GM12878 (cell line): ENCODE measurements around the gene BNC2. TPM values are rescaled to one million over a fixed set of nuclear protein-coding genes. Genes with fewer than 3 reads are reported as not detected.

Experiments used
- ATAC-seq: fragments of 200-7000 bp; cut with Tn5 transposase; 3 replicates; pipeline ENCODE4 v1.9.1; 2020; ENCODE audit warnings: mild to moderate bottlenecking, moderate library complexity
- BruUV-seq: library from RNA; stranded (reverse); fragments of 400-500 nt; replicated peaks from 2 replicates; lab custom pipeline; 2021; lab: Mats Ljungman, UMichigan
- CTCF ChIA-PET: fragments of 300-600 bp; sonication (Branson Sonifier 250); formaldehyde crosslinking; extraction: SDS; loops from one replicate; lab custom pipeline; 2021; ENCODE audit warnings: inconsistent platforms; lab: Yijun Ruan, JAX
- POLR2A ChIA-PET: fragments of 350-600 bp; formaldehyde crosslinking; extraction: SDS; loops from one replicate; lab custom pipeline; 2021; ENCODE audit warnings: inconsistent platforms; lab: Charles Lee
- RAD21 ChIA-PET: fragments of 300-600 bp; sonication (Branson Sonifier 250); formaldehyde crosslinking; loops from one replicate; lab custom pipeline; 2023; ENCODE audit warnings: antibody characterized with exemption; ENCODE audit not compliant: unreplicated experiment; lab: Charles Lee
- SMC1A ChIA-PET: fragments of 300-600 bp; sonication (Branson Sonifier 250); formaldehyde crosslinking; loops from one replicate; lab custom pipeline; 2023; ENCODE audit not compliant: unreplicated experiment, uncharacterized antibody; lab: Charles Lee
- DNase-seq: peaks from one replicate; pipeline ENCODE4 v3.0.0-alpha.2; 2011; ENCODE audit warnings: low read depth, low spot score
- FAIRE-seq: peaks from 3 replicates; lab custom pipeline; 2011; peaks lifted over from hg19 to GRCh38; lab: Jason Lieb, UNC
- H2AFZ ChIP-seq: 2 replicates; pipeline ENCODE4 v1.6.0; 2011; ENCODE audit warnings: low read depth, low read length, control low read depth; ENCODE audit not compliant: control insufficient read depth
- H3K27ac ChIP-seq: 2 replicates; pipeline ENCODE4 v1.5.1; 2011; ENCODE audit warnings: control low read depth; ENCODE audit not compliant: control insufficient read depth, insufficient read depth
- H3K27me3 ChIP-seq, 2 experiments: replicated peaks in 1 of 2; 2 replicates each; pipeline versions ENCODE4 v1.6.0 to v1.6.1; 2011; ENCODE audit warnings: low read length in 1 of 2; ENCODE audit not compliant: control insufficient read depth in 2 of 2, insufficient read depth in 2 of 2
- H3K36me3 ChIP-seq, 2 experiments: 2 replicates each; pipeline ENCODE4 v1.5.1; 2011; ENCODE audit warnings: low read length in 1 of 2; ENCODE audit not compliant: control insufficient read depth in 2 of 2, insufficient read depth in 2 of 2
- H3K4me1 ChIP-seq: 2 replicates; pipeline ENCODE4 v1.6.1; 2011; ENCODE audit warnings: mild to moderate bottlenecking, low read length, moderate library complexity, mixed read lengths; ENCODE audit not compliant: control insufficient read depth, insufficient read depth
- H3K4me2 ChIP-seq: 2 replicates; pipeline ENCODE4 v1.6.0; 2011; ENCODE audit warnings: control low read depth; ENCODE audit not compliant: control insufficient read depth, insufficient read depth
- H3K4me3 ChIP-seq: fragments of 200-600 bp; sonication (generic); 2 replicates; pipeline ENCODE4 v1.5.1; 2016
- H3K79me2 ChIP-seq: 2 replicates; pipeline ENCODE4 v1.6.0; 2011; ENCODE audit warnings: low read length; ENCODE audit not compliant: control insufficient read depth, insufficient read depth
- H3K9ac ChIP-seq: 2 replicates; pipeline ENCODE4 v1.8.0; 2011; ENCODE audit warnings: low read length, control low read depth, mixed read lengths; ENCODE audit not compliant: control insufficient read depth, insufficient read depth
- H3K9me3 ChIP-seq: replicated peaks from 3 replicates; pipeline ENCODE4 v1.5.1; 2011; ENCODE audit warnings: mild to moderate bottlenecking, low read length; ENCODE audit not compliant: control insufficient read depth, insufficient read depth
- H4K20me1 ChIP-seq: 2 replicates; pipeline ENCODE4 v1.6.0; 2011; ENCODE audit not compliant: control insufficient read depth, insufficient read depth
- CBFB ChIP-seq: IDR thresholded peaks from 2 replicates; pipeline ENCODE4 v1.6.1; 2016; ENCODE audit warnings: antibody characterized with exemption, low read depth
- CBX3 ChIP-seq: fragments of 200-600 bp; sonication (generic); IDR thresholded peaks from 2 replicates; pipeline ENCODE4 v1.6.1; 2016; ENCODE audit warnings: low read depth, borderline replicate concordance
- DPF2 ChIP-seq: fragments of 450-650 bp; IDR thresholded peaks from 2 replicates; pipeline ENCODE4 v1.6.1; 2017; ENCODE audit warnings: mild to moderate bottlenecking
- KAT2A ChIP-seq: conservative IDR thresholded peaks from 2 replicates; pipeline ENCODE4 v1.6.1; 2011; ENCODE audit warnings: low read depth, low read length; ENCODE audit not compliant: control insufficient read depth
- KDM1A ChIP-seq: fragments of 200-600 bp; sonication (generic); IDR thresholded peaks from 2 replicates; pipeline ENCODE4 v1.6.1; 2016; ENCODE audit warnings: borderline replicate concordance
- RCOR1 ChIP-seq: conservative IDR thresholded peaks from 2 replicates; pipeline ENCODE4 v1.6.1; 2012; ENCODE audit warnings: low read depth, low read length, improper control_type of control experiment
- SIX5 ChIP-seq: IDR thresholded peaks from 2 replicates; pipeline ENCODE4 v1.6.1; 2011; ENCODE audit warnings: mild to moderate bottlenecking, low read depth, low read length, moderate library complexity; ENCODE audit not compliant: severe bottlenecking
- SMC3 ChIP-seq: IDR thresholded peaks from 2 replicates; pipeline ENCODE4 v1.6.1; 2011; ENCODE audit warnings: low read length, improper control_type of control experiment, borderline replicate concordance
- ZNF217 ChIP-seq: fragments of 450-650 bp; IDR thresholded peaks from 2 replicates; pipeline ENCODE4 v1.6.1; 2017; ENCODE audit warnings: antibody characterized with exemption, mild to moderate bottlenecking
- WGBS: methylation state at CpG from one replicate; pipeline ENCODE4 v1.1.6; 2016; ENCODE audit warnings: low lambda C conversion rate; ENCODE audit not compliant: insufficient replicate concordance, insufficient coverage; ENCODE audit errors: missing lambda C conversion rate; 5-methylcytosine and 5-hydroxymethylcytosine counted together
- in situ Hi-C: fragments of 300-500 bp; cut with MboI; formaldehyde crosslinking; loops from 9 replicates; pipeline ENCODE4 v1.14.3; 2018; ENCODE audit warnings: mixed read lengths
- intact Hi-C: fragments of 100-400 bp; cut with micrococcal nuclease; formaldehyde crosslinking; loops from one replicate; pipeline ENCODE4 v1.14.2; 2022; ENCODE audit not compliant: unreplicated experiment
- polyA plus RNA-seq, 11 experiments: library from polyadenylated mRNA; depleted of rRNA in 4 of 11; unstranded in 6 of 11; stranded (reverse) in 5 of 11; fragments of >200 nt; fragmentation: Nextera tagmentation in 4 of 11; fragmentation: Illumina TruSeq in 1 of 11; extraction: Ambion mirVana in 4 of 11; extraction: Trizol in 1 of 11; gene quantifications; 1 replicate in 1 of 11; 2 replicates in 10 of 11; pipeline versions ENCODE4 v1.2.1 to v1.2.3, GENCODE V29; 2011 to 2016; ENCODE audit warnings: inconsistent platforms in 2 of 11, missing spikeins in 2 of 11, low read depth in 1 of 11
- total RNA-seq, 4 experiments: library from RNA; depleted of rRNA in 3 of 4; stranded (reverse); fragments of >200 nt in 3 of 4; fragmentation: Illumina TruSeq in 1 of 4; extraction: Trizol in 1 of 4; gene quantifications; 2 replicates each; pipeline versions ENCODE4 v1.2.1 to v1.2.3, GENCODE V29; 2013 to 2021
- TF ChIP-seq, protein P1 (sequence below): IDR thresholded peaks from 2 replicates; pipeline ENCODE4 v1.6.1; 2011; ENCODE audit warnings: borderline replicate concordance, low read depth, mild to moderate bottlenecking, moderate library complexity, low read length; ENCODE audit not compliant: insufficient read depth, poor library complexity, severe bottlenecking

BNC2 gene
- total and polyA plus RNA-seq, 10 of the 15 experiments (the other 5 are each of a cell fraction or from before 2014, with no cell fraction given), result 0.05 to 14.5 (median 0.26) TPM

DNA sequence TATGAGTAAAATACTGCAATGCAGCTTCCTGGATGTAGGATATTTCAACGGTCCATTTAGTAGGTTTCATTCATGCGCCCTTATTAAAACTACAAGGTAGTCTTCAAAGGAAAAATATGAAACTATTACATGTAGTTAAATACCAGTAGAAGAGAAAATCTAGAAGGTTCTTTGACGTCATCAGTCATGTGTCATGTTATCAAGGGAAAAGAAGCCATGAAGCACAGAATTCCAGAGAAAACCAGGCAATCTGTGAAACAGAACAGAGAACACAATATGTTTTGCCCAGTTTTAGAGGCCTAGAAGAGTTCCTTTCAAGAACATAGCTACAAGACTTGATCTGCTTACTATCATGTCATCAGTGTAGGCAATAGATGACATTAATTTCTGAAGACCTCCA, 38.4 kb downstream of the BNC2 start:
- no peaks in the 10 kb centered on the region for H3K36me3 ChIP-seq
- RAD21 ChIA-PET, result no interaction called here
- intact Hi-C loops, result no loop called here
- no peaks in the 10 kb centered on the region for H3K9me3 ChIP-seq
- no peaks in the 10 kb centered on the region for H4K20me1 ChIP-seq
- no peak overlapping the region for H3K4me2 ChIP-seq
- in situ Hi-C loops, result no loop called here
- H3K4me1 ChIP-seq, result no peaks in the 10 kb centered on the region
- no peaks in the 10 kb centered on the region for H3K79me2 ChIP-seq
- H3K9ac ChIP-seq, result no peak overlapping the region
- H3K27ac ChIP-seq, result no peak overlapping the region
- POLR2A ChIA-PET, result no interaction called here
- FAIRE-seq (no peak), DNase-seq (no peak), ATAC-seq (no peak)
- no peak overlapping the region for H3K4me3 ChIP-seq
- H3K27me3 ChIP-seq, result no peaks in the 10 kb centered on the region
- no peak overlapping the region for H2AFZ ChIP-seq
- TF ChIP-seq, protein P1, sequence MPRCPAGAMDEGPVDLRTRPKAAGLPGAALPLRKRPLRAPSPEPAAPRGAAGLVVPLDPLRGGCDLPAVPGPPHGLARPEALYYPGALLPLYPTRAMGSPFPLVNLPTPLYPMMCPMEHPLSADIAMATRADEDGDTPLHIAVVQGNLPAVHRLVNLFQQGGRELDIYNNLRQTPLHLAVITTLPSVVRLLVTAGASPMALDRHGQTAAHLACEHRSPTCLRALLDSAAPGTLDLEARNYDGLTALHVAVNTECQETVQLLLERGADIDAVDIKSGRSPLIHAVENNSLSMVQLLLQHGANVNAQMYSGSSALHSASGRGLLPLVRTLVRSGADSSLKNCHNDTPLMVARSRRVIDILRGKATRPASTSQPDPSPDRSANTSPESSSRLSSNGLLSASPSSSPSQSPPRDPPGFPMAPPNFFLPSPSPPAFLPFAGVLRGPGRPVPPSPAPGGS, result no peak
- TF ChIP-seq SIX5 (no peak), CBFB (no peak)
- no TSS peak for BruUV-seq
- SMC1A ChIA-PET, result no interaction called here
- 49% methylated on average over 3 of the region's 3 CpGs for WGBS
- CTCF ChIA-PET, result no interaction called here

DNA sequence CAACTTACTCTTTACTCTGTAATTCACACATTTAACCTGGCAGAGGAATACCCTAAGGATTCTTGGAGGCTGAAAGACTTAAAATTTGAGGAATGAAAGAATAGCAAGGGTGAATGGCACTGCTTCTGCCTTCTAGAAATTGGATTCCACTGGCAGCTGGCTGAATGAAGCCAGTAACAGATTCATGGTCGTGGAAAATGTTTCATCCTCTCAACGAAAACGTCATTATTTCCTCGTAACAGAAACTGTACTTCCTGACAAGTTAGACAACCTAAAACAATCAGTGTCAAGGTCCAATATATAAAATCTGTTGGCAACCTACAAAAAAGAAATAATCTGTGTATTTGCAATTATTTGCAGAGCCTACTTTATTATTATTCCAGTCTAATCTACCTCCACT, 39.7 kb downstream of the BNC2 start:
- no peaks in the 10 kb centered on the region for H3K4me1 ChIP-seq
- in situ Hi-C loops (no loop called here), intact Hi-C loops (no loop called here)
- no peak overlapping the region for H3K4me2 ChIP-seq
- no peak for ATAC-seq
- whole genome bisulfite sequencing, result 29% methylated on average over 4 of the region's 4 CpGs
- H3K27me3 ChIP-seq, result no peaks in the 10 kb centered on the region
- H4K20me1 ChIP-seq, result no peaks in the 10 kb centered on the region
- H3K4me3 ChIP-seq, result no peak overlapping the region
- H3K79me2 ChIP-seq, result no peaks in the 10 kb centered on the region
- H3K9ac ChIP-seq, result no peak overlapping the region
- H3K36me3 ChIP-seq, result no peaks in the 10 kb centered on the region
- H2AFZ ChIP-seq, result no peak overlapping the region
- no peak for DNase-seq
- H3K9me3 ChIP-seq, result no peaks in the 10 kb centered on the region
- ChIA-PET RAD21 (no interaction called here), CTCF (no interaction called here), SMC1A (no interaction called here), POLR2A (no interaction called here)
- no peak overlapping the region for H3K27ac ChIP-seq
- no peak for FAIRE-seq
- no TSS peak for BruUV-seq
- TF ChIP-seq DPF2 (no peak), ZNF217 (no peak), RCOR1 (no peak), SMC3 (no peak), CBX3 (no peak), KAT2A (no peak), KDM1A (no peak)
